H1 (cell line): ENCODE measurements around the gene SPARCL1. TPM values are rescaled to one million over a fixed set of nuclear protein-coding genes. Genes with fewer than 3 reads are reported as not detected.

ENCODE experiments used
- BRCA1 ChIP-seq: IDR thresholded peaks from 2 replicates; pipeline ENCODE4 v1.6.1; 2012; ENCODE audit warnings: low read depth, low read length, improper control_type of control experiment
- CBX8 ChIP-seq: fragments of 300-800, 300-1000 bp; sonication (generic); IDR thresholded peaks from 2 replicates; pipeline ENCODE4 v1.7.1; 2016; ENCODE audit warnings: low read depth, low read length, borderline replicate concordance
- CEBPB ChIP-seq: IDR thresholded peaks from 2 replicates; pipeline ENCODE4 v1.6.1; 2012; ENCODE audit warnings: low read depth, low read length
- CHD1 ChIP-seq: IDR thresholded peaks from 2 replicates; pipeline ENCODE4 v1.6.1; 2012; ENCODE audit warnings: low read depth, low read length, improper control_type of control experiment
- KDM1A ChIP-seq: fragments of 200-600, 300-600 bp; sonication (generic); IDR thresholded peaks from 2 replicates; pipeline ENCODE4 v1.7.1; 2016; ENCODE audit warnings: mild to moderate bottlenecking, low read length, borderline replicate concordance
- POLR2A ChIP-seq, 2 experiments: IDR thresholded peaks; 1 replicate in 1 of 2; 2 replicates in 1 of 2; pipeline ENCODE4 v1.6.1; 2011; ENCODE audit warnings: low read depth in 2 of 2, low read length in 2 of 2, mild to moderate bottlenecking in 2 of 2; ENCODE audit errors: control extremely low read depth in 1 of 2
- SP2 ChIP-seq: IDR thresholded peaks from 2 replicates; pipeline ENCODE4 v1.6.1; 2012; ENCODE audit warnings: mild to moderate bottlenecking, low read length, inconsistent platforms
- SRF ChIP-seq: IDR thresholded peaks from 2 replicates; pipeline ENCODE4 v1.6.1; 2011; ENCODE audit warnings: mild to moderate bottlenecking, low read depth, low read length, moderate library complexity
- TBP ChIP-seq: IDR thresholded peaks from 2 replicates; pipeline ENCODE4 v1.6.1; 2011; ENCODE audit warnings: low read depth, low read length, improper control_type of control experiment
- YY1 ChIP-seq: IDR thresholded peaks from 2 replicates; pipeline ENCODE4 v1.6.1; 2011; ENCODE audit warnings: low read depth, mild to moderate bottlenecking, low read length
- polyA plus RNA-seq, 7 experiments: library from polyadenylated mRNA; depleted of rRNA in 3 of 7; stranded (reverse) in 5 of 7; unstranded in 2 of 7; fragments of >200 nt in 5 of 7; fragments of 200-250 nt in 2 of 7; gene quantifications; 1 replicate in 5 of 7; 2 replicates in 1 of 7; 4 replicates in 1 of 7; pipeline versions ENCODE4 v1.2.1 to v1.2.3, GENCODE V29; 2011 to 2013; ENCODE audit warnings: missing spikeins in 2 of 7, mixed read lengths in 2 of 7
- total RNA-seq: library from RNA; stranded (reverse); fragmentation: NEBNext Ultra II Directional; extraction: Animal tissue kit (Norgen Biotek cat#: 25700); gene quantifications from 2 replicates; pipeline ENCODE4 v1.2.1, GENCODE V29; 2021
- TF ChIP-seq, protein P1 (sequence below): fragments of 300-600 bp; sonication (generic); IDR thresholded peaks from 2 replicates; pipeline ENCODE4 v1.7.1; 2012; ENCODE audit warnings: low read length, moderate library complexity, mild to moderate bottlenecking, inconsistent platforms; ENCODE audit not compliant: insufficient replicate concordance
- TF ChIP-seq, protein P2 (sequence below): IDR thresholded peaks from 2 replicates; pipeline ENCODE4 v1.6.1; 2011; ENCODE audit warnings: low read depth, mild to moderate bottlenecking, low read length; ENCODE audit not compliant: insufficient read depth

Gene SPARCL1
- total and polyA plus RNA-seq, 2 of the 8 experiments (the other 6 are each of a cell fraction or from before 2014, with no cell fraction given) = 0.48 to 0.51 TPM

- TF ChIP-seq, protein P1, sequence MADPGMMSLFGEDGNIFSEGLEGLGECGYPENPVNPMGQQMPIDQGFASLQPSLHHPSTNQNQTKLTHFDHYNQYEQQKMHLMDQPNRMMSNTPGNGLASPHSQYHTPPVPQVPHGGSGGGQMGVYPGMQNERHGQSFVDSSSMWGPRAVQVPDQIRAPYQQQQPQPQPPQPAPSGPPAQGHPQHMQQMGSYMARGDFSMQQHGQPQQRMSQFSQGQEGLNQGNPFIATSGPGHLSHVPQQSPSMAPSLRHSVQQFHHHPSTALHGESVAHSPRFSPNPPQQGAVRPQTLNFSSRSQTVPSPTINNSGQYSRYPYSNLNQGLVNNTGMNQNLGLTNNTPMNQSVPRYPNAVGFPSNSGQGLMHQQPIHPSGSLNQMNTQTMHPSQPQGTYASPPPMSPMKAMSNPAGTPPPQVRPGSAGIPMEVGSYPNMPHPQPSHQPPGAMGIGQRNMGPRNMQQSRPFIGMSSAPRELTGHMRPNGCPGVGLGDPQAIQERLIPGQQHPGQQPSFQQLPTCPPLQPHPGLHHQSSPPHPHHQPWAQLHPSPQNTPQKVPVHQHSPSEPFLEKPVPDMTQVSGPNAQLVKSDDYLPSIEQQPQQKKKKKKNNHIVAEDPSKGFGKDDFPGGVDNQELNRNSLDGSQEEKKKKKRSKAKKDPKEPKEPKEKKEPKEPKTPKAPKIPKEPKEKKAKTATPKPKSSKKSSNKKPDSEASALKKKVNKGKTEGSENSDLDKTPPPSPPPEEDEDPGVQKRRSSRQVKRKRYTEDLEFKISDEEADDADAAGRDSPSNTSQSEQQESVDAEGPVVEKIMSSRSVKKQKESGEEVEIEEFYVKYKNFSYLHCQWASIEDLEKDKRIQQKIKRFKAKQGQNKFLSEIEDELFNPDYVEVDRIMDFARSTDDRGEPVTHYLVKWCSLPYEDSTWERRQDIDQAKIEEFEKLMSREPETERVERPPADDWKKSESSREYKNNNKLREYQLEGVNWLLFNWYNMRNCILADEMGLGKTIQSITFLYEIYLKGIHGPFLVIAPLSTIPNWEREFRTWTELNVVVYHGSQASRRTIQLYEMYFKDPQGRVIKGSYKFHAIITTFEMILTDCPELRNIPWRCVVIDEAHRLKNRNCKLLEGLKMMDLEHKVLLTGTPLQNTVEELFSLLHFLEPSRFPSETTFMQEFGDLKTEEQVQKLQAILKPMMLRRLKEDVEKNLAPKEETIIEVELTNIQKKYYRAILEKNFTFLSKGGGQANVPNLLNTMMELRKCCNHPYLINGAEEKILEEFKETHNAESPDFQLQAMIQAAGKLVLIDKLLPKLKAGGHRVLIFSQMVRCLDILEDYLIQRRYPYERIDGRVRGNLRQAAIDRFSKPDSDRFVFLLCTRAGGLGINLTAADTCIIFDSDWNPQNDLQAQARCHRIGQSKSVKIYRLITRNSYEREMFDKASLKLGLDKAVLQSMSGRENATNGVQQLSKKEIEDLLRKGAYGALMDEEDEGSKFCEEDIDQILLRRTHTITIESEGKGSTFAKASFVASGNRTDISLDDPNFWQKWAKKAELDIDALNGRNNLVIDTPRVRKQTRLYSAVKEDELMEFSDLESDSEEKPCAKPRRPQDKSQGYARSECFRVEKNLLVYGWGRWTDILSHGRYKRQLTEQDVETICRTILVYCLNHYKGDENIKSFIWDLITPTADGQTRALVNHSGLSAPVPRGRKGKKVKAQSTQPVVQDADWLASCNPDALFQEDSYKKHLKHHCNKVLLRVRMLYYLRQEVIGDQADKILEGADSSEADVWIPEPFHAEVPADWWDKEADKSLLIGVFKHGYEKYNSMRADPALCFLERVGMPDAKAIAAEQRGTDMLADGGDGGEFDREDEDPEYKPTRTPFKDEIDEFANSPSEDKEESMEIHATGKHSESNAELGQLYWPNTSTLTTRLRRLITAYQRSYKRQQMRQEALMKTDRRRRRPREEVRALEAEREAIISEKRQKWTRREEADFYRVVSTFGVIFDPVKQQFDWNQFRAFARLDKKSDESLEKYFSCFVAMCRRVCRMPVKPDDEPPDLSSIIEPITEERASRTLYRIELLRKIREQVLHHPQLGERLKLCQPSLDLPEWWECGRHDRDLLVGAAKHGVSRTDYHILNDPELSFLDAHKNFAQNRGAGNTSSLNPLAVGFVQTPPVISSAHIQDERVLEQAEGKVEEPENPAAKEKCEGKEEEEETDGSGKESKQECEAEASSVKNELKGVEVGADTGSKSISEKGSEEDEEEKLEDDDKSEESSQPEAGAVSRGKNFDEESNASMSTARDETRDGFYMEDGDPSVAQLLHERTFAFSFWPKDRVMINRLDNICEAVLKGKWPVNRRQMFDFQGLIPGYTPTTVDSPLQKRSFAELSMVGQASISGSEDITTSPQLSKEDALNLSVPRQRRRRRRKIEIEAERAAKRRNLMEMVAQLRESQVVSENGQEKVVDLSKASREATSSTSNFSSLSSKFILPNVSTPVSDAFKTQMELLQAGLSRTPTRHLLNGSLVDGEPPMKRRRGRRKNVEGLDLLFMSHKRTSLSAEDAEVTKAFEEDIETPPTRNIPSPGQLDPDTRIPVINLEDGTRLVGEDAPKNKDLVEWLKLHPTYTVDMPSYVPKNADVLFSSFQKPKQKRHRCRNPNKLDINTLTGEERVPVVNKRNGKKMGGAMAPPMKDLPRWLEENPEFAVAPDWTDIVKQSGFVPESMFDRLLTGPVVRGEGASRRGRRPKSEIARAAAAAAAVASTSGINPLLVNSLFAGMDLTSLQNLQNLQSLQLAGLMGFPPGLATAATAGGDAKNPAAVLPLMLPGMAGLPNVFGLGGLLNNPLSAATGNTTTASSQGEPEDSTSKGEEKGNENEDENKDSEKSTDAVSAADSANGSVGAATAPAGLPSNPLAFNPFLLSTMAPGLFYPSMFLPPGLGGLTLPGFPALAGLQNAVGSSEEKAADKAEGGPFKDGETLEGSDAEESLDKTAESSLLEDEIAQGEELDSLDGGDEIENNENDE = no peak
- TF ChIP-seq SP2 (no peak), YY1 (no peak), POLR2A (IDR thresholded peaks at IDR 0.05; ENCODE audit: control extremely low read depth in 1 of 2, low read depth in 2 of 2, low read length in 2 of 2) (no peak), CEBPB (no peak), CBX8 (no peak), BRCA1 (no peak), KDM1A (no peak), TBP (no peak), SRF (no peak), CHD1 (no peak)
- TF ChIP-seq, protein P2, sequence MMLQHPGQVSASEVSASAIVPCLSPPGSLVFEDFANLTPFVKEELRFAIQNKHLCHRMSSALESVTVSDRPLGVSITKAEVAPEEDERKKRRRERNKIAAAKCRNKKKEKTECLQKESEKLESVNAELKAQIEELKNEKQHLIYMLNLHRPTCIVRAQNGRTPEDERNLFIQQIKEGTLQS = no peak
- TF ChIP-seq, all 59 proteins: peak for 0
Observed at GRCh38 chr4:87531621-87532020, 2.4 kb upstream of the SPARCL1 start (continued).
